Measurements from ENCODE around the gene SSH2. TPM values are rescaled to one million over a fixed set of nuclear protein-coding genes. Genes with fewer than 3 reads are reported as not detected.

The SSH2 gene
- total RNA-seq, 2 donors from 2014 or later, result 36.1 to 36.8 TPM

- no peak for DNase-seq (ENCODE audit: low spot score)
- Histone ChIP-seq H3K4me1 (peaks cover 0 to 20% of the 10 kb centered on the region in 2 donors), H3K27ac (no peak overlapping the region), H3K9me3 (no peaks in the 10 kb centered on the region), H3K36me3 (no peaks in the 10 kb centered on the region), H3K4me3 (no peak overlapping the region), H3K27me3 (no peaks in the 10 kb centered on the region)
- TF ChIP-seq CTCF (IDR thresholded peaks at IDR 0.05), result no peak
Measured at GRCh38 chr17:29763273-29763672, 166.8 kb downstream of the SSH2 start.

GRCh38 chr17:29761040-29761761 is 168.8 kb downstream of the SSH2 start:
- Histone ChIP-seq H3K36me3 (no peaks in the 10 kb centered on the region), H3K4me1 (peaks cover 0 to 23% of the 10 kb centered on the region in 2 donors), H3K4me3 (peak overlapping the region; percentile 78 to 91), H3K27ac (peak overlapping the region; percentile 93 to 95), H3K9me3 (no peaks in the 10 kb centered on the region), H3K27me3 (no peaks in the 10 kb centered on the region)
- no peak for TF ChIP-seq CTCF (IDR thresholded peaks at IDR 0.05)
- DNase-seq (ENCODE audit: low spot score), result peak; percentile 90

- no peaks in the 10 kb centered on the region for H3K36me3 ChIP-seq
- H3K9me3 ChIP-seq, result no peaks in the 10 kb centered on the region
- H3K27ac ChIP-seq, result peak overlapping the region; percentile 93 to 95
Measured at GRCh38 chr17:29760279-29761039, 169.6 kb downstream of the SSH2 start.

GRCh38 chr17:29758255-29758654 is 171.8 kb downstream of the SSH2 start:
- Histone ChIP-seq H3K4me1 (peaks cover 0 to 23% of the 10 kb centered on the region in 2 donors), H3K4me3 (no peak overlapping the region), H3K27ac (peak overlapping the region in 1 of 2 donors; percentile 4), H3K36me3 (peaks cover 3% of the 10 kb centered on the region), H3K9me3 (no peaks in the 10 kb centered on the region), H3K27me3 (no peaks in the 10 kb centered on the region)
- DNase-seq (ENCODE audit: low spot score), result no peak
- no peak for TF ChIP-seq CTCF (IDR thresholded peaks at IDR 0.05)

More at GRCh38 chr17:29760279-29761039, 169.6 kb downstream of the SSH2 start:
- peak overlapping the region; percentile 78 to 91 for H3K4me3 ChIP-seq
- DNase-seq (ENCODE audit: low spot score), result no peak
- no peak for TF ChIP-seq CTCF (IDR thresholded peaks at IDR 0.05)
- no peaks in the 10 kb centered on the region for H3K27me3 ChIP-seq
- H3K4me1 ChIP-seq, result peaks cover 0 to 23% of the 10 kb centered on the region in 2 donors

GRCh38 chr17:29757788-29758187 is 172.2 kb downstream of the SSH2 start:
- no peaks in the 10 kb centered on the region for H3K27me3 ChIP-seq
- H3K9me3 ChIP-seq, result no peaks in the 10 kb centered on the region
- peaks cover 7% of the 10 kb centered on the region for H3K36me3 ChIP-seq
- DNase-seq (ENCODE audit: low spot score), result no peak
- H3K4me1 ChIP-seq, result peaks cover 0 to 23% of the 10 kb centered on the region in 2 donors
- no peak for TF ChIP-seq CTCF (IDR thresholded peaks at IDR 0.05)
- peak overlapping the region in 1 of 2 donors; percentile 4 for H3K27ac ChIP-seq
- no peak overlapping the region for H3K4me3 ChIP-seq

All from right atrium auricular region (tissue), 2 donors.